T-helper 1 cell treated with Interleukin-12 subunit alpha and Interleukin-12 subunit beta and Interleukin-4 antibody, amounts not matched to agents 30 μg/mL and 1 μg/mL, for 36 hours (primary cell): Measurements from ENCODE around the gene KRT85.

Experiments used
- H3K27ac Mint-ChIP-seq: one replicate; pipeline ENCODE4 v1.8.0; 2021; ENCODE audit warnings: mild to moderate bottlenecking, mixed read lengths
- H3K27me3 Mint-ChIP-seq: one replicate; pipeline ENCODE4 v1.8.0; 2021; ENCODE audit warnings: low read depth, mixed read lengths
- H3K36me3 Mint-ChIP-seq: one replicate; pipeline ENCODE4 v1.8.0; 2021; ENCODE audit warnings: low read depth, mixed read lengths
- H3K4me1 Mint-ChIP-seq: one replicate; pipeline ENCODE4 v1.8.0; 2021; ENCODE audit warnings: low read depth, mixed read lengths
- H3K4me3 Mint-ChIP-seq: one replicate; pipeline ENCODE4 v1.8.0; 2021; ENCODE audit warnings: mild to moderate bottlenecking, moderate library complexity, mixed read lengths
- H3K9me3 Mint-ChIP-seq: one replicate; pipeline ENCODE4 v1.8.0; 2021; ENCODE audit warnings: mixed read lengths

KRT85 gene

GRCh38 chr12:52401926-52402325 is 34.6 kb upstream of the KRT85 start:
- Mint-ChIP-seq H3K4me3 (no peak overlapping the region), H3K27ac (no peak overlapping the region), H3K36me3 (no peaks in the 10 kb centered on the region), H3K4me1 (no peaks in the 10 kb centered on the region), H3K27me3 (peaks cover 9% of the 10 kb centered on the region), H3K9me3 (no peaks in the 10 kb centered on the region)

- Mint-ChIP-seq H3K27me3 (peaks cover 10% of the 10 kb centered on the region), H3K4me3 (no peak overlapping the region), H3K9me3 (no peaks in the 10 kb centered on the region), H3K36me3 (no peaks in the 10 kb centered on the region), H3K4me1 (no peaks in the 10 kb centered on the region), H3K27ac (no peak overlapping the region)
Measured at GRCh38 chr12:52401526-52401925, 34.2 kb upstream of the KRT85 start.

DNA sequence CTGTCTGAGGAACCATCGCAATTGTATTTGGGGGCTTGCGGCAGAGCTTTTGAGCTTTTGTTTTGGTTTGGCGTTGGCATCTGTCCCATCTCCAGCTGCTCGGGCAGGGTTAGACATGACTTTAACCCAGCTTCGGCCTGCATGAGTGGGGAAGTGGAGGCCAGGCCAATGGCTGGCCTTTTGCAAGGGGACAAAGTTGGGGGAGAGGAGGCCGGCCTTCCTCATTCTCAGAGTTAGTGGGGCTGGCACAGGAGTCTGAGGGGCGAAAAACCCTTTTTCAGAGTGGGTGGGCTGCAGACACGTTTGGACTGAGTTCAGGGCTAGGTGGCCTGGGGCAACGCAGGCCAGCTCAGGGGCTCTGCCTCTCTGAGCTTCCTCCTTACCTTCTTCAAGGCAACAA is 33.6 kb upstream of the KRT85 start:
- no peak overlapping the region for H3K27ac Mint-ChIP-seq
- peaks cover 10% of the 10 kb centered on the region for H3K27me3 Mint-ChIP-seq
- no peaks in the 10 kb centered on the region for H3K36me3 Mint-ChIP-seq
- no peak overlapping the region for H3K4me3 Mint-ChIP-seq
- no peaks in the 10 kb centered on the region for H3K9me3 Mint-ChIP-seq
- no peaks in the 10 kb centered on the region for H3K4me1 Mint-ChIP-seq

DNA sequence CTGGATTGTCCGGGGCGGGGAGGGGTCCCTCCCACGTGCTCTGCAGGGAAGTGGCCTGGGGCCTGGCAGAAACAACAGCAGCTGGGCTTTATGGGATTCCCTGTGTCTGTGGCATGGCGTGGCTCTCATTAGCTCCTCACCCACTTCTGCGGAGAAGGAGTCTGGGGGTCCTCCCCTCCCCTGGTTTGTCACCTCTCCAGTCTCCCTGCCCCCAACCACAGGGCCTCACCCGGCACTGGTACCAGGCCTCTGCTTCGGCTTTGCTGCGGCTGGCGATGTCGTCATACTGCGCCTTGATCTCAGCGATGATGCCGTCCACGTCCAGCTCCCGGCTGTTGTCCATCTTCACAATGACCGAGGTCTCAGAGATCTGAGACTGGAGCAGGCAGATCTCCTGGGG is 32.5 kb upstream of the KRT85 start:
- no peak overlapping the region for H3K4me3 Mint-ChIP-seq
- H3K4me1 Mint-ChIP-seq, result no peaks in the 10 kb centered on the region
- peaks cover 10% of the 10 kb centered on the region for H3K27me3 Mint-ChIP-seq
- H3K36me3 Mint-ChIP-seq, result no peaks in the 10 kb centered on the region
- H3K27ac Mint-ChIP-seq, result no peak overlapping the region
- no peaks in the 10 kb centered on the region for H3K9me3 Mint-ChIP-seq

DNA sequence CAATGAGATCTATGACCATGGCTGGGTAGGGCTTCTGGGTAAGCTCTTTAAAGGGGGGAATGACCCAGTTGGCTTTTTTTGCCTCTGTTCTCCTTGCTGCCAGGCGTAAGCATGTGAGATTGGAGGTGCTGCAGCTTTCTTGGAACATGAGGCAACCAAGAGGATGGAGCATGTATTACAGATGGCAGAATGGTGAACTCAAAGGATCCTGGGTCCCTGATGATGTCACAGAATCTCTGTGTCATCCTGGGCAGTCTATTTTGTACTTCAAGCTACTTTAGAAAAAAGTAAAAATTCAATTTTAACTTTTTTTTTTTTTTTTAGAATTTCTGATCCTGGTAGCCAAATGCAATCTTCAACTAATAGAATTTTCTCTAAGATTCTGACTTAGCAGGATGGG is 30.9 kb upstream of the KRT85 start:
- H3K4me1 Mint-ChIP-seq, result no peaks in the 10 kb centered on the region
- peaks cover 10% of the 10 kb centered on the region for H3K27me3 Mint-ChIP-seq
- H3K27ac Mint-ChIP-seq, result no peak overlapping the region
- no peaks in the 10 kb centered on the region for H3K36me3 Mint-ChIP-seq
- no peaks in the 10 kb centered on the region for H3K9me3 Mint-ChIP-seq
- H3K4me3 Mint-ChIP-seq, result no peak overlapping the region

GRCh38 chr12:52396656-52397055 is 29.4 kb upstream of the KRT85 start:
- Mint-ChIP-seq H3K4me3 (no peak overlapping the region), H3K27ac (no peak overlapping the region), H3K4me1 (no peaks in the 10 kb centered on the region), H3K9me3 (no peaks in the 10 kb centered on the region), H3K27me3 (peaks cover 10% of the 10 kb centered on the region), H3K36me3 (no peaks in the 10 kb centered on the region)

DNA sequence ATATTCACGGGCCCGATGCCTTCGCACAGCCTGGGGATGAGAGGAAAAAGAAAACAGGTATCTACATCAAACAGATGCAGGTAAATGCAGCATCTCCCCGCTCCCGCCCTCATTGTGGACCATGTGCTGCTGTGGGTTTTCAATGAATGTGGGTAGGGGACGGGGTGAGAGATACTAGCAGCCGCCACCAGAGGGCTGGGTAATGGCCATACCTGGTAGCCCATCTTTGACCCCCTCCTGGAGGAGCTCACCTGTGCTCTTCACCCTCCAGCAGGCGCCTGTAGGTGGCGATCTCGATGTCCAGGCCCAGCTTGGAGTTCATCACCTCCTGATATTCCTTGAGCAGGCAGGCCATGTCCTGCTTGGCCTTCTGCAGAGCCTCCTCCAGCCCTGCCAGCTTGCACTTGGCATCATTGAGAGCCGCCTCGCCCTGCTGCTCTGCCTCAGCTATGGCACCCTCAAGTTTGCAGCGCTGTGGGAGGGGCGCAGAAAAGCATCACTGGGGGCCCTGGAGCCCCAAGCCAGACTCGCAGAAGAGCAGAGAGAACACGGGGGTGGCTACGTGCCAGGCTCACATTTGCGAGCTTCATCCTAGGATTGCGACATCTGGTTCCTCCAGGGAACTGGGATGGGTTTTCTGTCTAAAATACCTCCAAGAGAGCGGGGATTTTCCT is 28.6 kb upstream of the KRT85 start:
- H3K4me1 Mint-ChIP-seq, result no peaks in the 10 kb centered on the region
- H3K4me3 Mint-ChIP-seq, result no peak overlapping the region
- H3K27ac Mint-ChIP-seq, result no peak overlapping the region
- peaks cover 10% of the 10 kb centered on the region for H3K27me3 Mint-ChIP-seq
- no peaks in the 10 kb centered on the region for H3K36me3 Mint-ChIP-seq
- no peaks in the 10 kb centered on the region for H3K9me3 Mint-ChIP-seq

DNA sequence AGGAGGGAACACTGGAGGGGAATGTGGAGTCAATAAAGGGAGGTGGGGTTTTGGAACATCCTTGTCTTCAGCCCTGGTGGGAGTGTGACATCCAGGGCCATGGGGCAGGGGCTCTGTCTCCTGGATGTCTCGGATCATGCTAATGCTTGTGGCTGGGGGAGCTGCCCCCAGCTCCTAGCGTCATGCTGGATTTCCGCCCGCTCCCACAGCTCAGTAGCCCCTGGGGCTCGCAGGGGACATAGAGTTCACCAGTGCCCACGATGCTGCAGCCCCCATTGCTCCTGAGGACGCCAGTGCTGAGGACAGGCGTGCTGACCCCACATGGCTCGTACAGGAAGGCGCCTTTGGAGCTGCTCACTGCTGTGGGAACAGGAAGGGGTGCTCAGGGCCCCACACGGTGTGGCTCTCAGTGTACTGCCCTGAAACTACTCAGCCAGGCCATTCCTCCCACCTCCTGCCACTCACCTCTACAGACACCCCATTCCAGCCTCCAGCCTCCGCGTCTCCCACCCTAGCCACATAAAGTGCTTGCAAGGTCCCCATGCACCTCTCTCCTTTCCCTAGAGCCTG is 27.6 kb upstream of the KRT85 start:
- Mint-ChIP-seq H3K36me3 (no peaks in the 10 kb centered on the region), H3K27ac (no peak overlapping the region), H3K4me1 (no peaks in the 10 kb centered on the region), H3K9me3 (no peaks in the 10 kb centered on the region), H3K4me3 (no peak overlapping the region), H3K27me3 (peaks cover 10% of the 10 kb centered on the region)

GRCh38 chr12:52392465-52393007 is 25.3 kb upstream of the KRT85 start:
- Mint-ChIP-seq H3K36me3 (no peaks in the 10 kb centered on the region), H3K27me3 (peaks cover 6% of the 10 kb centered on the region), H3K27ac (no peak overlapping the region), H3K4me3 (no peak overlapping the region), H3K4me1 (no peaks in the 10 kb centered on the region), H3K9me3 (no peaks in the 10 kb centered on the region)

DNA sequence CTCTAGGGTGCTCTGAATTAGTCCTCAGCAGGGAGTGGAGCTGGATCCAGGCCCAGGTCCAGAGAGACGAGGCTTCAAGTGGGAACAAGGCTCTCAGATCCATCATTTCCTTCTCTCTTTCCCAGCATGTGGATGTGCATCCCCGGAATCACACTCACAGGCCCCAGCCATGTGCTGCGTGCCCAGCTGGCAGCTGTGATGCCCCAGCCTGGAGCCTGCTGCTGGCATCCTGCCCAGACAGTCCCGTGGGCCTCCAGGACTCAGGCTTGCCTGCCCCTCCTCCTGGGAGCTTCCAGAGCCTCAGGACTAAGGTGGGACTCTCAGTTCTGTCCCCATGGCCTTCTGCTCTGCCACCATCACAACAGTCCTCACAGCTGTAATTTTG is 24.3 kb upstream of the KRT85 start:
- no peaks in the 10 kb centered on the region for H3K9me3 Mint-ChIP-seq
- no peaks in the 10 kb centered on the region for H3K36me3 Mint-ChIP-seq
- H3K27ac Mint-ChIP-seq, result no peak overlapping the region
- H3K4me1 Mint-ChIP-seq, result no peaks in the 10 kb centered on the region
- no peaks in the 10 kb centered on the region for H3K27me3 Mint-ChIP-seq
- H3K4me3 Mint-ChIP-seq, result no peak overlapping the region

- Mint-ChIP-seq H3K4me3 (no peak overlapping the region), H3K27me3 (no peaks in the 10 kb centered on the region), H3K27ac (no peak overlapping the region), H3K4me1 (no peaks in the 10 kb centered on the region), H3K36me3 (no peaks in the 10 kb centered on the region), H3K9me3 (no peaks in the 10 kb centered on the region)
Measured at GRCh38 chr12:52390739-52391617, 23.7 kb upstream of the KRT85 start.

DNA sequence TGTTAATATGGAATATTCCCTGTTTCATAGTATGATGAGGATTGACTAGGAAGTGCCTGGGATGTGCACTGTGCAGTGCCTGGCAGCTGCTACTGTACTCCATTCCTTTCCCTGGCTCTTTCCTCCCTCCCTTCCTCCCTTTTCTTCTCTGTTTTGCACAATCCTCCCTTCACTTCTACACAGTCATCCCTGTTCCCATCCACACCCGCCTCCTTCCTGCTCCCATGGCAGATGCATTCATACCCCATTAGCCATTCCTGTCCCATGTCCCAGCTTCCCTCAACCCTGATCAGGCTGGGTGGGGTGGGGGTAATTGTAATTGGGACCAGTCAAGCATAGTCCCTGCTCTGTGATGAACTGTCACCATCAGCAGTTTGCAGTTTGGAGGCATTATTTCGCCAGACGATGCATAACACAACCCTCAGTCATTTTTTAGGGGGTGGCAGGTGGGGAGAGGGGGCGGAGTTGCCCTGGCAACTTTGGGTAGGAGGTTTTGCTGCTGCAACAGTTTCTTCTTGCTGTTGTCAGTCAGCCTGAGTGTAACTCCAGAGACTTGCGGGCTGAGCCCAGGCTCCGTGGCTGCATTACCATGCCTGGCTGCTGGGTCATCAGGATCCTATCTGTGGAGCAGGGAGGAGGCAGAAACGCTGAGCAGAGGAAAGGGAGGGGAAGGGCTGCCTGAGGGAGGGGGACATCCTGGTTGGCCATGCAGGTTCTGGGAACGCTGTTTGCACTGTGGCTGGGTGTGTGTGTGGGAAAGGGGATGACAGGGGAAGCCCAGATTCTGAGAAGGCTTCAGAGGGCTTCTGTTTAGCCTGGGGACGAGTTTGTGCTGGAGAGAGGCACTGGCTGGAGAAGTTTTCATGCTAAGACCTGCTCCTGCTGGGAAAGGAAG is 22.3 kb upstream of the KRT85 start:
- Mint-ChIP-seq H3K27ac (no peak overlapping the region), H3K4me1 (no peaks in the 10 kb centered on the region), H3K27me3 (no peaks in the 10 kb centered on the region), H3K36me3 (no peaks in the 10 kb centered on the region), H3K4me3 (no peak overlapping the region), H3K9me3 (no peaks in the 10 kb centered on the region)

DNA sequence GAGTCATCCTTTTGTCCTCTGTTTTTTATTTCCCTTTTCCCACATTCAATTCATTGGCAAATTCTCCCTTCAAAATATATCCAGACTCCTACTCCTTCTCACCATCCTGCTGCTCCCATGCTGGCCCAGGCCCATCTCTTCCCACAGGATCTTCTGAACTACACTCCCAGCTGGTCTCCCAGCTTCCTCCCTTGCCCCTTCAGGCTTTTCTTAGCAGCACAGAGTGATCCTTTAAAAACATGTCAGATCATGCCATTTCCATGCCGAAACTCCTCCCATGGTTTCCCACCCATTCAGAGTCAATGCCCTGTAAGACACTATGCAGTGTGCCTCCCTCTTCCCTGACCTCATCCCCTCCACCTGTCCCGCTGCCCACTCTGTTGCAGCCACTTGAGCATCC is 20.6 kb upstream of the KRT85 start:
- Mint-ChIP-seq H3K27ac (no peak overlapping the region), H3K4me3 (no peak overlapping the region), H3K4me1 (peaks cover 4% of the 10 kb centered on the region), H3K9me3 (no peaks in the 10 kb centered on the region), H3K27me3 (no peaks in the 10 kb centered on the region), H3K36me3 (no peaks in the 10 kb centered on the region)

DNA sequence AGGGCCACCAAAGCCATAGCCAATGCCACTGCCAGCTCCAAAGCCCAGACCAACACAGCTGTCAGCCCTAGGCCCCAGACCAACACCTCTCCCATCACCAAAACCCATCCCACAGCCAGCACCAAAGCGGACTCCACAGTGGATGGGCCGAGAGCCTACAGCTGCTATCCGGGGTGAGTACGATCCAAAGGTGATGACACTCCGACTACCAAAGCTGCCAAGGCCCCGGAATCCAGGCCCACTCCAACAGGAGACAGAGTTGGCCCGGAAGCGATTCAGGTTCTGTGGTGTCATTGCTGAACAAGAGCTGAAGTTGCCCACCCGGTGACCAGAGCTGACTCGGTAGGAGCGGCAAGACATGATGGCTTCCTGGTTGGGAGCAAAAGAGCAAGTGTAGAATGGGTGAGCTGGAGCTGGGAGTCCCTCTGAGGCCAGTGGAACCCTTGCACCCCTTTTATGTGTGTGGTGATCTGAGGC is 18.0 kb upstream of the KRT85 start, which contains the start of gene KRT84:
TSS of gene KRT84 (minus strand) at position 427 of the 477 bp plus-strand sequence. CDS start at position 360, 67 bp downstream.
- Mint-ChIP-seq H3K4me1 (peaks cover 9% of the 10 kb centered on the region), H3K27ac (no peak within 1 kb of the TSS), H3K36me3 (no peaks in the 10 kb centered on the region), H3K9me3 (no peaks in the 10 kb centered on the region), H3K27me3 (no peaks in the 10 kb centered on the region), H3K4me3 (no peak within 1 kb of the TSS)
